PC-9 (cell line): Measurements from ENCODE around the gene ELOVL1. TPM values are rescaled to one million over a fixed set of nuclear protein-coding genes. Genes with fewer than 3 reads are reported as not detected.
A peak's percentile ranks its signal among the peaks of the same experiment; 100 is the strongest.

Experiments used
- Bru-seq: library from RNA; stranded (reverse); fragments of 400-500 nt; gene quantifications from one replicate; lab custom pipeline; 2021; lab: Mats Ljungman, UMichigan
- BruChase-seq, 2 experiments: library from RNA; stranded (reverse); fragments of 400-500 nt; gene quantifications; one replicate each; lab custom pipeline; 2021; lab: Mats Ljungman, UMichigan
- BruUV-seq: library from RNA; stranded (reverse); fragments of 400-500 nt; replicated peaks from 2 replicates; lab custom pipeline; 2021; lab: Mats Ljungman, UMichigan
- CTCF ChIA-PET: fragments of 300-600 bp; sonication (Branson Sonifier 250); formaldehyde crosslinking; loops from one replicate; lab custom pipeline; 2022; ENCODE audit warnings: antibody characterized with exemption; lab: Charles Lee
- POLR2A ChIA-PET: fragments of 300-600 bp; sonication (Branson Sonifier 250); formaldehyde crosslinking; loops from one replicate; lab custom pipeline; 2022; ENCODE audit warnings: antibody characterized with exemption; ENCODE audit not compliant: unreplicated experiment; lab: Charles Lee
- DNase-seq, 2 experiments: peaks; one replicate each; pipeline versions ENCODE4 v3.0.0 to v3.0.0-alpha.2; 2015 to 2022; ENCODE audit warnings: mixed read lengths in 1 of 2
- H2AFZ ChIP-seq: fragments of 200-600 bp; sonication (generic); 2 replicates; pipeline ENCODE4 v1.8.1; 2017; ENCODE audit warnings: antibody characterized with exemption
- H3F3A ChIP-seq: fragments of 200-600 bp; sonication (generic); 2 replicates; pipeline ENCODE4 v1.8.1; 2017; ENCODE audit warnings: antibody characterized with exemption, mild to moderate bottlenecking, low read depth; ENCODE audit not compliant: insufficient read depth
- H3K27ac ChIP-seq: fragments of 200-600 bp; sonication (generic); 2 replicates; pipeline ENCODE4 v1.6.1; 2016; ENCODE audit warnings: mixed run types
- H3K27me3 ChIP-seq: fragments of 200-600 bp; sonication (generic); 2 replicates; pipeline ENCODE4 v1.6.1; 2016; ENCODE audit warnings: low read depth, mixed run types; ENCODE audit not compliant: insufficient read depth
- H3K36me3 ChIP-seq: fragments of 200-600 bp; sonication (generic); 2 replicates; pipeline ENCODE4 v1.6.1; 2016; ENCODE audit warnings: low read depth, mixed run types
- H3K4me1 ChIP-seq: fragments of 200-600 bp; sonication (generic); replicated peaks from 2 replicates; pipeline ENCODE4 v1.6.1; 2016; ENCODE audit warnings: mixed run types; ENCODE audit not compliant: insufficient read depth
- H3K4me2 ChIP-seq: fragments of 200-600 bp; sonication (generic); 2 replicates; pipeline ENCODE4 v1.6.1; 2017; ENCODE audit warnings: mixed run types
- H3K4me3 ChIP-seq: fragments of 200-600 bp; sonication (generic); 2 replicates; pipeline ENCODE4 v1.6.1; 2016; ENCODE audit warnings: mixed run types
- H3K79me2 ChIP-seq: fragments of 200-600 bp; sonication (generic); 2 replicates; pipeline ENCODE4 v1.6.1; 2017; ENCODE audit warnings: low read depth, mixed run types
- H3K9me2 ChIP-seq: fragments of 200-600 bp; sonication (generic); 2 replicates; pipeline ENCODE4 v1.8.1; 2017; ENCODE audit warnings: mild to moderate bottlenecking; ENCODE audit not compliant: insufficient read depth
- H3K9me3 ChIP-seq: fragments of 200-600 bp; sonication (generic); 2 replicates; pipeline ENCODE4 v1.8.1; 2016; ENCODE audit warnings: low read depth; ENCODE audit not compliant: insufficient read depth
- H4K20me1 ChIP-seq: fragments of 200-600 bp; sonication (generic); 2 replicates; pipeline ENCODE4 v1.8.1; 2017; ENCODE audit not compliant: insufficient read depth
- EZH2 ChIP-seq: fragments of 200-600 bp; sonication (generic); IDR thresholded peaks from 2 replicates; pipeline ENCODE4 v1.8.0; 2017; ENCODE audit warnings: antibody characterized with exemption, low read depth
- intact Hi-C: fragments of 100-400 bp; cut with micrococcal nuclease; formaldehyde crosslinking; loops from one replicate; pipeline ENCODE4 v1.10.0; 2022; ENCODE audit not compliant: unreplicated experiment
- long read RNA-seq: library from polyadenylated mRNA; stranded (forward); transcript quantifications from one replicate; pipeline ENCODE4 v2.0.0, GENCODE V29; 2022
- total RNA-seq: library from RNA; stranded (reverse); gene quantifications from 2 replicates; pipeline ENCODE4 v1.2.3, GENCODE V29; 2021
- TF ChIP-seq, protein P1 (sequence below): fragments of 200-600 bp; sonication (generic); conservative IDR thresholded peaks from 2 replicates; pipeline ENCODE4 v1.6.1; 2017; ENCODE audit warnings: mixed run types, antibody characterized with exemption, mild to moderate bottlenecking, moderate library complexity

Gene ELOVL1
- total RNA-seq (131 TPM in 2 replicates), Bru-seq, nascent RNA (percentile 84 among the genes with signal in this experiment), BruChase-seq, experiment 1, labeled RNA remaining after a 2-hour chase (percentile 91 among the genes with signal in this experiment), BruChase-seq, experiment 2, labeled RNA remaining after a 6-hour chase (percentile 98 among the genes with signal in this experiment)
- long read RNA-seq, transcript ELOVL1-206 (8 exons, 1,215 nt), result minor isoform, 6 of 65 reads
- long read RNA-seq, transcript ELOVL1-216 (8 exons, 1,625 nt), result minor isoform, 11 of 65 reads
- long read RNA-seq, transcript ELOVL1-201 (8 exons, 1,477 nt), result major isoform, 34 of 65 reads
- long read RNA-seq, partial matches to known transcripts, result 1 of 65 reads
- long read RNA-seq, other reads (novel, unspliced or antisense), result 8 of 65 reads

DNA sequence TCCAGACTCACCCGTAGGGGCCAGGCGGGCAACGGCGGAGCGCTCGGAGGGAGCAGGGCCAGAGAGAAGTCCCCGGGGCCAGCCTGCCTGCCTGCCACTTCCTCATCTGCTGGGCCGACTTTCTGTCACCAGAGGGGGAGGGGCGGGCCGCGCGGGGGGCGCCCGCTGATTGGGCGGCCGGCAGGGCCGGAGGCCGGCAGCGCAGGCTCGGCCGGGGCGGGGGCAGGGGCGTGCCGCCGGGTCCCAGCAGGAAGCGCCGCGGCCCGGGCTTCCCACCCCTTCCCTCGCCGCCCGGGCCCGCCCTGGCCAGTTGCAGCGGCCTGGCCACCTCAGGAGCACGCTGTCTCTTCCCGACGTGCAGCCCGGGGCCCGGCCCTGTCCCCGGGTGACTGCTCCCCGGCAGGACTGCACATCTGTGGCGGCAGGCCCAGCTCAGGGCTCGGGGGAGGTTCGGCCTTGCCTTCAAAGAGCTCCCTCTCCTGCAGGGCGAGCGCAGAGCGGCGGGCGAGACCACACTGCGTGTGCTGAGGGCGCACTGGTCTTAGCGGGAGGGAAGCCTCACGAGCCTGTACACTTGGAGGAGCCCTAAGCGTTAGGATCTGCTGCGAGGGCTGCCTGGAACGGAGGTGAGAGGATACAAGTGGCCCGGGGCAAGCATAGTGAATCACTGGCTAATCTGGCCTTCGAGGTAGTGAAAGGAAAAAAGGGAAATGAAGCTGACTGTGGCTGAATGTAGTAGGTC, at the start of gene ELOVL1:
ELOVL1 (minus strand) TSS at position 108 of the 742 bp plus-strand sequence. CDS start 2,402 bp downstream, outside the sequence.
- intact Hi-C loops, result loop anchor here (1.0 to 5.0 kb wide), 6 partner anchors 19 to 431 kb away; partner anchors contain the start of genes C1orf210, MED8 and SZT2

GRCh38 chr1:43415901-43416300, 48.1 kb upstream of the ELOVL1 start:
- Histone ChIP-seq H4K20me1 (no peaks in the 10 kb centered on the region), H3K4me3 (no peak overlapping the region), H3K79me2 (no peaks in the 10 kb centered on the region), H3K36me3 (peaks cover 12% of the 10 kb centered on the region), H3K4me1 (no peaks in the 10 kb centered on the region), H3K9me2 (no peaks in the 10 kb centered on the region), H2AFZ (no peak overlapping the region), H3K27me3 (no peaks in the 10 kb centered on the region), H3K9me3 (no peaks in the 10 kb centered on the region), H3F3A (0 out of 2 replicates have a peak, but pooled peaks cover 3% of the 10 kb centered on the region), H3K4me2 (no peak overlapping the region), H3K27ac (no peak overlapping the region)
- TF ChIP-seq, protein P1, sequence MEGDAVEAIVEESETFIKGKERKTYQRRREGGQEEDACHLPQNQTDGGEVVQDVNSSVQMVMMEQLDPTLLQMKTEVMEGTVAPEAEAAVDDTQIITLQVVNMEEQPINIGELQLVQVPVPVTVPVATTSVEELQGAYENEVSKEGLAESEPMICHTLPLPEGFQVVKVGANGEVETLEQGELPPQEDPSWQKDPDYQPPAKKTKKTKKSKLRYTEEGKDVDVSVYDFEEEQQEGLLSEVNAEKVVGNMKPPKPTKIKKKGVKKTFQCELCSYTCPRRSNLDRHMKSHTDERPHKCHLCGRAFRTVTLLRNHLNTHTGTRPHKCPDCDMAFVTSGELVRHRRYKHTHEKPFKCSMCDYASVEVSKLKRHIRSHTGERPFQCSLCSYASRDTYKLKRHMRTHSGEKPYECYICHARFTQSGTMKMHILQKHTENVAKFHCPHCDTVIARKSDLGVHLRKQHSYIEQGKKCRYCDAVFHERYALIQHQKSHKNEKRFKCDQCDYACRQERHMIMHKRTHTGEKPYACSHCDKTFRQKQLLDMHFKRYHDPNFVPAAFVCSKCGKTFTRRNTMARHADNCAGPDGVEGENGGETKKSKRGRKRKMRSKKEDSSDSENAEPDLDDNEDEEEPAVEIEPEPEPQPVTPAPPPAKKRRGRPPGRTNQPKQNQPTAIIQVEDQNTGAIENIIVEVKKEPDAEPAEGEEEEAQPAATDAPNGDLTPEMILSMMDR, result no peak
- no peak for TF ChIP-seq EZH2
- ChIA-PET CTCF (no interaction called here), POLR2A (no interaction called here)
- BruUV-seq, result no TSS peak
- intact Hi-C loops, result loop anchor here (2.0 to 10.0 kb wide), 3 partner anchors 49 to 641 kb away; partner anchors contain the start of gene CDC20
- no peak for DNase-seq

More for the DNA sequence above, at the start of gene ELOVL1:
- Histone ChIP-seq H2AFZ (peak within 1 kb of the TSS; percentile 77), H3K27ac (peak within 1 kb of the TSS; percentile 89), H3F3A (peaks cover 83% of the 10 kb centered on the region), H3K9me2 (no peaks in the 10 kb centered on the region), H3K79me2 (peaks cover 72% of the 10 kb centered on the region), H3K27me3 (no peaks in the 10 kb centered on the region), H4K20me1 (no peaks in the 10 kb centered on the region), H3K9me3 (no peaks in the 10 kb centered on the region), H3K4me1 (peaks cover 69% of the 10 kb centered on the region), H3K36me3 (peaks cover 20% of the 10 kb centered on the region), H3K4me3 (peak within 1 kb of the TSS; percentile 99), H3K4me2 (peak within 1 kb of the TSS; percentile 92)
- TF ChIP-seq, protein P1, result peak; percentile 33; the same call in 1 of the 2 replicates
- TF ChIP-seq EZH2, result no peak
- ChIA-PET POLR2A (interaction anchor here (0.5 to 1.4 kb wide), 11 partner anchors 20 to 760 kb away, joined by 3 to 23 read pairs (median 4); partner anchors contain the start of genes C1orf210, MED8 and SZT2), CTCF (interaction anchor here (0.8 kb wide), 1 partner anchor 110 kb away, joined by 4 read pairs; no protein-coding TSS in a partner anchor)
- peak; percentile 82 to 96 for DNase-seq
- BruUV-seq, result TSS peak; percentile 84
